Right ventricle myocardium inferior (tissue), 1 donor: Measurements from ENCODE around the gene SEMA4D. TPM values are rescaled to one million over a fixed set of nuclear protein-coding genes. Genes with fewer than 3 reads are reported as not detected.
"Not testable (repeated sequence)": the region's sequence is repeated elsewhere in the genome, so short reads cannot be mapped to it uniquely, and the experiment has no call there.

Experiments
- ATAC-seq: fragments of 200-7000 bp; cut with Tn5 transposase; one replicate; pipeline ENCODE4 v1.9.1; 2020; ENCODE audit warnings: mild to moderate bottlenecking, moderate library complexity
- DNase-seq: peaks from one replicate; pipeline ENCODE4 v3.0.0; 2021; ENCODE audit errors: missing footprints
- intact Hi-C: fragments of 100-400 bp; cut with DNase I; formaldehyde crosslinking; loops from one replicate; pipeline ENCODE4 v1.11.0; 2022
- total RNA-seq: library from RNA; stranded (reverse); fragmentation: NEBNext Ultra II Directional; extraction: Animal tissue kit (Norgen Biotek cat#: 25700); gene quantifications from one replicate; pipeline ENCODE4 v1.2.1, GENCODE V29; 2021
- donor health status: DM: no; HTN: yes; CAD: no; lungs with severe emphysema.

SEMA4D gene
- total RNA-seq, 1 donor from 2014 or later, result 24.1 TPM

- no peak for DNase-seq
- ATAC-seq, result no peak
- intact Hi-C loops, result loop anchor here (10.0 kb wide), 1 partner anchor 105 kb away; no protein-coding TSS in a partner anchor
Observed at GRCh38 chr9:89489548-89490530, 8.1 kb downstream of the SEMA4D start.

DNA sequence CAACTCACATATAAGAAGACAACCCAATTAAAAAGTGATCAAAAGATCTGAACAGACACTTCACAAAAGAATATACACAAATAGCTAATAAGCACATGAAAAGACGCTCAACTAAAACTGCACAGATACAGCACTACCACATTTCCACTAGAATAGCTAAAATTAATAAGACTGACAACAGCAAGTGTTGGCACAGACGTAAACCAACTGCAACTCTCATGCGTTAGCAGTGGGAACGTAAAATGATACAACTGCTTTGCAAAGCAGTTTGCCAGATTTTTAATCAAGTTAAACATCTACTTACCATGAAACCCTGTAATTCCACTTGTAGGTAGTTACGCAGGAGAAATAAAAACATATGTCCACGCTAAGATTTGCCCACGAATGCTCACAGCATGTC, 9.0 kb downstream of the SEMA4D start:
- ATAC-seq, result no peak
- intact Hi-C loops, result no loop called here
- no peak for DNase-seq

GRCh38 chr9:89488131-89488530, 9.8 kb downstream of the SEMA4D start:
- DNase-seq (no peak), ATAC-seq (no peak)
- intact Hi-C loops, result no loop called here

DNA sequence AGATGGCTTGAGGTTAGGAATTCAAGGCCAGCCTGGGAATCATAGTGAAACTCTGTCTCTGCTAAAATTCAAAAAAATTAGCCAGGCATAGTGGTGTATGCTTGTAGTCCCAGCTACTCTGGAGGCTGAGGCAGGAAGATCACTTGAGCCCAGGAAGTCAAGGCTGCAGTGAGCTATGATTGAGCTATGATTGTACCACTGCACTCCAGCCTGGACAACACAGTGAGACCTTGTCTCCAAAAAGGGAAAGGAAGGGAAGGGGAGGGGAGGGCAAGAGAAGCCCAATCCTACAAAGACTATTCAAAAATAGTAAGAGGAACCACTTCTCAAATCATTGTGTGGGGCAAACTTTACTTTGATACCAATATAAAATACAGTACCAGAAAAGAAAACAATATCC, 11.2 kb downstream of the SEMA4D start:
- intact Hi-C loops, result no loop called here

DNA sequence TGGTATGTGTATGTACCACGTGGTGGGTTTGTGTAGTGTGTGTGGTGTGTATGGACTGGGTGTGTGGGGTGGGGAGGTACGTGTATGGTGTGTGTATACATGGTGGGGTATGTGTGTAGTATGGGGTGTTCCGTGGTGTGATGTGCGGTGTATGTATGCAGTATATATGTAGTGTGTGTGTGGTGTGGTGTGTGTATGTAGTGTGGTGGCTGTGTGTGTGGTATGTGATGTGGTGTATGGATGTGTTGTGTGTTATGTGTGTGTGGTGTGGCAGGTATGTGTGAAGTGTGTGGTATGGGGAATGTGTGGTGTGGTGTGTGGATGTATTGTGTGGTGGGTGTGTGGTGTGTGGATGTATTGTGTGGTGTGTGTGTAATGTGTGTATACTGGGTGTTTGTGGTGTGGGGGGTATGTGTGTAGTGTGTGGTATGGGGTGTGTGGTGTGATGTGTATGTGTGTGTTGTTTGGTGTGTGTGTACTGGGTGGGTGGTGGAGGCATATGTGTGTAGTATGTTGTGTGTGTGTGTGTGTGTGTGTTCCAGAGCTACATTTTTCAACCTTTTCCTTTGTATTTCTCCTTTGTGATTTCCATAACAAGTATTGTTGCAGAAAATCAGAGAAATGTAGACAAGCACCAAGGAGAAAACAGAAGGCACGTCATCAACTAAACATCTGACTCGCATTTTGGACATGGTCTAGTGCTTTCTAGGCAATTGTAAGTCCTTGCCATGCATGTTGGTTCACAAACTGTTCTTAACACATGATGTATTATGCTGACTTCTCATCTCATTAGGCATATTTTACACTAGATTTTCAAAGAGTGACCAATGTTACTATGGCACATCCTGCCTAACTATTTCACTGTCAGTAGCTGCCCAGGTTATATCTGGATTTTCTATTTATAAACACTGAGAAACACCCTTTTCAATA, 13.2 kb downstream of the SEMA4D start:
- ATAC-seq (peak; percentile 38), DNase-seq (no peak)
- intact Hi-C loops, result no loop called here

More for the DNA sequence above, 11.2 kb downstream of the SEMA4D start:
- no peak for DNase-seq
- ATAC-seq, result no peak

- ATAC-seq (no peak), DNase-seq (no peak)
- intact Hi-C loops, result no loop called here
Observed at GRCh38 chr9:89483592-89484474, 14.1 kb downstream of the SEMA4D start.

DNA sequence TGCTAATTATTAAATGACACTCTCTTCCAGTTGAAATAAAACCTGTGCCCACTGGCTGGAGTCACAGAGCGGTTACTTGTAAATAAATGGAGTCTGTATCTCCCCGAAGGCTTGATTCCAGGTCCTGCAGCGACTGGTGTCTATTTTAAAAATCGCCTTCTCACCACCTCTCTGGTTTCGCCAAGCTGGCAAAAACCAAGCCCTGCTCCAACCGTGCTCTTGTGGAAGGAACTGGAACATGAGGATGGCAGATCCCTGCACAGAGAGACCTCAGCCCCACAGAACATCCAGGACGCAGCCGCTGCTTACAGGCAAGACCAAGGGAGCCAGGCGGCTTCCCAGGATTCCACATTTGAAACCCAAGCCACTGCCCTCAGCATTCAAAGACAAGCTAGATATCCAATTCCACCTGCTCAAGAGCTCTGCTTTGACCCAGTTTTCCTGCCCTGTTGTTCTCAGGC, 15.0 kb downstream of the SEMA4D start:
- DNase-seq (no peak), ATAC-seq (peak; percentile 52)
- intact Hi-C loops, result no loop called here

GRCh38 chr9:89482056-89482851, 15.7 kb downstream of the SEMA4D start:
- intact Hi-C loops, result no loop called here
- DNase-seq, result no peak
- ATAC-seq, result no peak

- ATAC-seq (no peak), DNase-seq (no peak)
- intact Hi-C loops, result no loop called here
Observed at GRCh38 chr9:89481538-89481915, 16.4 kb downstream of the SEMA4D start.

- DNase-seq (no peak), ATAC-seq (no peak)
- intact Hi-C loops, result no loop called here
Observed at GRCh38 chr9:89480825-89481537, 16.9 kb downstream of the SEMA4D start.

GRCh38 chr9:89480372-89480771, 17.5 kb downstream of the SEMA4D start:
- DNase-seq, ATAC-seq, intact Hi-C loops: not testable (repeated sequence)

GRCh38 chr9:89479669-89480011, 18.3 kb downstream of the SEMA4D start:
- intact Hi-C loops, ATAC-seq, DNase-seq: not testable (repeated sequence)

GRCh38 chr9:89478821-89479668, 18.9 kb downstream of the SEMA4D start:
- DNase-seq (no peak), ATAC-seq (no peak)
- intact Hi-C loops, result no loop called here

DNA sequence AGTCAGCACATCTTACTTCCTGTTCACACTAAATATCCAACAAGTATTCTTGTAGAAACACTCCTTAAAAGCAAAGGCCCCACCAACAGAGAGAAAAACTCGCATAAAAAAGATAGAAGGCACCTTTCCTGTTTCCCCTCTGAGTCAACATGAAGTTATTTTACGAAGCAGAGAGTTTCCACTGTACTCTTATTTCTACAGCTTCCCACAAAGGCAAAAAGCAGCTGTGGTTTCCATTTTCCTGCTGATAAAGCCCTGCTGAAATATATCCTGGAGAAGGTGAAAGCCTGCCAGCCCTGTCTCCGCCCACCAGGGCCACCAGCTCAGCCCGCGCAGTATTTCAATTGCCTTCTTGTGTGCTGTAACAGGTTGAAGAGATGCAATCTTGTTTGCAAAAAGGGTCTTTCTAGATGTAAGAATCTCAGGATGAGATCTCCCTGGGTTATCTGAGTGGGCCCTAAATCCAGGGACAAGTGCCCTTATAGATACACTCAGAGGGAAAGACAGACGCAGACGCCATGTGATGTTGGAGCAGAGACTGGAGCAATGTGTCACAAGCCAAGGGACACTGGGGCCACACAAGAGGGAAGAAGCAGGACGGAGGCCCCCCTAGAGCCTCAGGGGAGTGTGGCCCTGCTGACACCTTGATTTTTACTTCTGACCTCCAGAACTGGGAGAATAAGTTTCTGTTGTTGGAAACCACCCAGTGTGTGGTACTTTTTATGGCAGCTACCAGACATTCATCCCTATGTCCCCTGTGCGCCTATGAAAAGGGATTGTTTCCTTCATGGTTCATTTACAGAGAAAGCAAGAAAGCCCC, 19.9 kb downstream of the SEMA4D start:
- intact Hi-C loops, result no loop called here
- no peak for DNase-seq
- ATAC-seq, result peak; percentile 57

DNA sequence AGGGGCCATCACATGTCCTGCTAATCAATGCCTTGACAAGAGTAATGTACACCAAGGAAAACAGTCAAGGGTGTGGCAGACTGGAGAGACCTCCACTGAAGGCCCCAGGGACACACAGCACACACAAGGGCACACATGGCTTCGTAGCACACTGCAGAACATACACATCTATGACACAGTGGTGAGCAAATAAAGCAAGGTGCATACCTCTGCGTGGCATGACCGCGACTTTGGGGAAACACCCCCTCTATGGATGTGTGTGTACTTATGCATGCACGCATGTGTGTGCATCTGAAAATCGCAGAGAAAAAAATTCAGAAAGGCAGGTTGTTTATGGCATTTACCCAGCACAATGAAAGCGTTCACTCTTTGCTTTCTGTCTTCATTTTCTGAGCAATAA, 20.5 kb downstream of the SEMA4D start:
- intact Hi-C loops, result no loop called here
- DNase-seq (no peak), ATAC-seq (no peak)
